ENCODE data around the gene SUMO3.
"Not testable (repeated sequence)": the region's sequence is repeated elsewhere in the genome, so short reads cannot be mapped to it uniquely, and the experiment has no call there.

SUMO3 gene

GRCh38 chr21:44835647-44835973 lies 17.7 kb upstream of the SUMO3 start:
- no peaks in the 10 kb centered on the region for H3K9me3 ChIP-seq (ENCODE audit: severe bottlenecking)
- no peak overlapping the region for H3K4me3 ChIP-seq (ENCODE audit: low read depth, low read length)
- DNase-seq: no peak
- TF ChIP-seq CTCF (IDR thresholded peaks at IDR 0.05; ENCODE audit: low read depth, low read length): no peak
- no peak overlapping the region for H3K27ac ChIP-seq
- no peaks in the 10 kb centered on the region for H3K27me3 ChIP-seq (ENCODE audit: insufficient read depth, low read depth, severe bottlenecking)
- H3K36me3 ChIP-seq: no peaks in the 10 kb centered on the region

- Histone ChIP-seq H3K27me3 (ENCODE audit: insufficient read depth, low read depth, severe bottlenecking) (no peaks in the 10 kb centered on the region), H3K9me3 (ENCODE audit: severe bottlenecking) (no peaks in the 10 kb centered on the region), H3K36me3 (no peaks in the 10 kb centered on the region), H3K27ac (no peak overlapping the region), H3K4me3 (ENCODE audit: low read depth, low read length) (no peak overlapping the region)
- TF ChIP-seq CTCF (IDR thresholded peaks at IDR 0.05; ENCODE audit: low read depth, low read length): peak; percentile 39
- no peak for DNase-seq
Measured at GRCh38 chr21:44834951-44835646, 17.2 kb upstream of the SUMO3 start.

GRCh38 chr21:44834231-44834950 lies 16.5 kb upstream of the SUMO3 start:
- TF ChIP-seq CTCF (IDR thresholded peaks at IDR 0.05; ENCODE audit: low read depth, low read length): no peak
- no peak overlapping the region for H3K4me3 ChIP-seq (ENCODE audit: low read depth, low read length)
- no peaks in the 10 kb centered on the region for H3K9me3 ChIP-seq (ENCODE audit: severe bottlenecking)
- DNase-seq: no peak
- no peak overlapping the region for H3K27ac ChIP-seq
- no peaks in the 10 kb centered on the region for H3K36me3 ChIP-seq
- no peaks in the 10 kb centered on the region for H3K27me3 ChIP-seq (ENCODE audit: insufficient read depth, low read depth, severe bottlenecking)

GRCh38 chr21:44833663-44834062 lies 15.8 kb upstream of the SUMO3 start:
- no peaks in the 10 kb centered on the region for H3K36me3 ChIP-seq
- no peaks in the 10 kb centered on the region for H3K27me3 ChIP-seq (ENCODE audit: insufficient read depth, low read depth, severe bottlenecking)
- DNase-seq: no peak
- no peak for TF ChIP-seq CTCF (IDR thresholded peaks at IDR 0.05; ENCODE audit: low read depth, low read length)
- peaks cover 5% of the 10 kb centered on the region for H3K9me3 ChIP-seq (ENCODE audit: severe bottlenecking)
- no peak overlapping the region for H3K4me3 ChIP-seq (ENCODE audit: low read depth, low read length)
- H3K27ac ChIP-seq: no peak overlapping the region

GRCh38 chr21:44832516-44833255 lies 14.8 kb upstream of the SUMO3 start:
- not testable (repeated sequence) for H3K27me3 ChIP-seq (ENCODE audit: insufficient read depth, low read depth, severe bottlenecking); H3K36me3 ChIP-seq; H3K27ac ChIP-seq; H3K4me3 ChIP-seq (ENCODE audit: low read depth, low read length); DNase-seq
- peaks cover 11% of the 10 kb centered on the region for H3K9me3 ChIP-seq (ENCODE audit: severe bottlenecking)

GRCh38 chr21:44831227-44831860 lies 13.5 kb upstream of the SUMO3 start:
- Histone ChIP-seq H3K36me3 (no peaks in the 10 kb centered on the region), H3K27ac (no peak overlapping the region), H3K27me3 (ENCODE audit: insufficient read depth, low read depth, severe bottlenecking) (no peaks in the 10 kb centered on the region), H3K9me3 (ENCODE audit: severe bottlenecking) (peaks cover 16% of the 10 kb centered on the region), H3K4me3 (ENCODE audit: low read depth, low read length) (no peak overlapping the region)
- TF ChIP-seq CTCF (IDR thresholded peaks at IDR 0.05; ENCODE audit: low read depth, low read length): no peak
- no peak for DNase-seq
